Endothelial cell of umbilical vein (primary cell): ENCODE measurements around the gene RELN. TPM values are rescaled to one million over a fixed set of nuclear protein-coding genes. Genes with fewer than 3 reads are reported as not detected.
A peak's percentile ranks its signal among the peaks of the same experiment; 100 is the strongest.

ENCODE experiments used
- BruUV-seq: library from RNA; stranded (reverse); fragments of 400-500 nt; replicated peaks from 2 replicates; lab custom pipeline; 2021; lab: Mats Ljungman, UMichigan
- CTCF ChIA-PET: fragments of 300-600, 350-600 bp; sonication (Branson Sonifier 250); formaldehyde crosslinking; loops from one replicate; lab custom pipeline; 2021; ENCODE audit warnings: antibody characterized with exemption, inconsistent platforms; lab: Charles Lee
- POLR2A ChIA-PET: fragments of 300-600, 350-600 bp; sonication (Branson Sonifier 250); formaldehyde crosslinking; loops from one replicate; lab custom pipeline; 2021; ENCODE audit warnings: antibody characterized with exemption, inconsistent platforms; lab: Charles Lee
- DNase-seq: peaks from one replicate; pipeline ENCODE4 v3.0.0-alpha.2; 2011; ENCODE audit warnings: low read depth, low spot score
- FAIRE-seq: peaks from 2 replicates; lab custom pipeline; 2011; peaks lifted over from hg19 to GRCh38; lab: Jason Lieb, UNC
- H2AFZ ChIP-seq: 2 replicates; pipeline ENCODE4 v1.6.0; 2012; ENCODE audit warnings: low read depth, low read length, control low read depth, inconsistent platforms
- H3K27ac ChIP-seq: 2 replicates; pipeline ENCODE4 v1.5.1; 2011; ENCODE audit warnings: low read depth, mild to moderate bottlenecking, control low read depth, low read length, moderate library complexity; ENCODE audit not compliant: insufficient read depth
- H3K27me3 ChIP-seq, 2 experiments: 2 replicates each; pipeline versions ENCODE4 v1.6.0 to v1.6.1; 2011; ENCODE audit warnings: low read length in 2 of 2, mixed read lengths in 1 of 2; ENCODE audit not compliant: control insufficient read depth in 2 of 2, insufficient read depth in 2 of 2
- H3K36me3 ChIP-seq, 2 experiments: 2 replicates in 1 of 2; 3 replicates in 1 of 2; pipeline ENCODE4 v1.5.1; 2011; ENCODE audit warnings: low read length in 2 of 2, mild to moderate bottlenecking in 1 of 2, moderate library complexity in 1 of 2; ENCODE audit not compliant: control insufficient read depth in 2 of 2, insufficient read depth in 2 of 2; ENCODE audit errors: extremely low read depth in 1 of 2
- H3K4me1 ChIP-seq: 3 replicates; pipeline ENCODE4 v1.5.1; 2011; ENCODE audit warnings: mild to moderate bottlenecking, low read length; ENCODE audit not compliant: control insufficient read depth, insufficient read depth; ENCODE audit errors: extremely low read depth
- H3K4me2 ChIP-seq: 2 replicates; pipeline ENCODE4 v1.6.1; 2011; ENCODE audit warnings: low read length, control low read depth, mixed read lengths; ENCODE audit not compliant: insufficient read depth
- H3K4me3 ChIP-seq, 3 experiments: fragments of 200-600 bp in 1 of 3; sonication (generic), shearing (Covaris generic) in 1 of 3; replicated peaks in 1 of 3; 2 replicates each; pipeline ENCODE4 v1.5.1; 2011 to 2016; ENCODE audit warnings: control low read depth in 3 of 3, low read length in 3 of 3, mild to moderate bottlenecking in 2 of 3, inconsistent platforms in 1 of 3, low read depth in 1 of 3, moderate library complexity in 1 of 3; ENCODE audit not compliant: insufficient read depth in 1 of 3
- H3K79me2 ChIP-seq: 2 replicates; pipeline ENCODE4 v1.6.0; 2012; ENCODE audit warnings: low read length, inconsistent platforms; ENCODE audit not compliant: control insufficient read depth, insufficient read depth
- H3K9ac ChIP-seq: replicated peaks from 2 replicates; pipeline ENCODE3; 2011; ENCODE audit warnings: low read length, control low read depth; ENCODE audit not compliant: insufficient read depth; ENCODE audit errors: extremely low read depth
- H3K9me1 ChIP-seq: replicated peaks from 3 replicates; pipeline ENCODE4 v1.6.0; 2011; ENCODE audit warnings: mild to moderate bottlenecking, low read length; ENCODE audit not compliant: control insufficient read depth, insufficient read depth; ENCODE audit errors: extremely low read depth
- H3K9me3 ChIP-seq: replicated peaks from 2 replicates; pipeline ENCODE4 v1.5.1; 2012; ENCODE audit warnings: low read length, inconsistent platforms; ENCODE audit not compliant: control insufficient read depth, insufficient read depth
- H4K20me1 ChIP-seq: replicated peaks from 2 replicates; pipeline ENCODE3; 2011; ENCODE audit warnings: mild to moderate bottlenecking, low read length; ENCODE audit not compliant: control insufficient read depth, insufficient read depth; ENCODE audit errors: extremely low read depth
- EZH2 ChIP-seq: IDR thresholded peaks from 2 replicates; pipeline ENCODE4 v1.6.1; 2012; ENCODE audit warnings: borderline replicate concordance, low read depth, mild to moderate bottlenecking, moderate library complexity, low read length, inconsistent platforms; ENCODE audit not compliant: severe bottlenecking
- FOS ChIP-seq: IDR thresholded peaks from 2 replicates; pipeline ENCODE4 v1.6.1; 2011; ENCODE audit warnings: mild to moderate bottlenecking, low read length, moderate library complexity, borderline replicate concordance; ENCODE audit not compliant: insufficient read depth
- JUN ChIP-seq: IDR thresholded peaks from 2 replicates; pipeline ENCODE4 v1.6.1; 2011; ENCODE audit warnings: borderline replicate concordance, low read depth; ENCODE audit not compliant: insufficient read length, insufficient read depth
- MYC ChIP-seq: IDR thresholded peaks from one replicate; pipeline ENCODE4 v1.6.1; 2011; ENCODE audit warnings: mild to moderate bottlenecking, low read depth, low read length
- dilution Hi-C: fragments of 300-500 bp; cut with MboI; formaldehyde crosslinking; loops from one replicate; pipeline ENCODE4 v1.15.0; 2019; ENCODE audit warnings: low sequenced_read_pairs; ENCODE audit not compliant: extremely low pct_ligation_motif_present
- intact Hi-C: fragments of 100-400 bp; cut with micrococcal nuclease; formaldehyde crosslinking; loops from one replicate; pipeline ENCODE4 v1.10.0; 2022
- polyA plus RNA-seq, 4 experiments: library from polyadenylated mRNA; depleted of rRNA in 3 of 4; stranded (reverse) in 3 of 4; unstranded in 1 of 4; fragments of >200 nt; gene quantifications; 2 replicates each; pipeline versions ENCODE4 v1.2.1 to v1.2.3, GENCODE V29; 2011 to 2012; ENCODE audit warnings: missing spikeins in 1 of 4
- total RNA-seq: library from RNA; stranded (reverse); gene quantifications from 2 replicates; pipeline ENCODE4 v1.2.3, GENCODE V29; 2021
- TF ChIP-seq, protein P1 (sequence below), 2 donors: IDR thresholded peaks; 1 replicate in 1 of 2; 2 replicates in 1 of 2; pipeline ENCODE4 v1.5.1; 2011; ENCODE audit warnings: low read length in 2 of 2, mild to moderate bottlenecking in 2 of 2, moderate library complexity in 2 of 2, control low read depth in 1 of 2, inconsistent platforms in 1 of 2, low read depth in 1 of 2; ENCODE audit not compliant: insufficient read depth in 1 of 2; ENCODE audit errors: extremely low read depth in 1 of 2

RELN gene
- total and polyA plus RNA-seq, 2 donors (not counting 3 experiments of a cell fraction or from before 2014, with no cell fraction given), result 0.15 to 0.22 TPM

DNA sequence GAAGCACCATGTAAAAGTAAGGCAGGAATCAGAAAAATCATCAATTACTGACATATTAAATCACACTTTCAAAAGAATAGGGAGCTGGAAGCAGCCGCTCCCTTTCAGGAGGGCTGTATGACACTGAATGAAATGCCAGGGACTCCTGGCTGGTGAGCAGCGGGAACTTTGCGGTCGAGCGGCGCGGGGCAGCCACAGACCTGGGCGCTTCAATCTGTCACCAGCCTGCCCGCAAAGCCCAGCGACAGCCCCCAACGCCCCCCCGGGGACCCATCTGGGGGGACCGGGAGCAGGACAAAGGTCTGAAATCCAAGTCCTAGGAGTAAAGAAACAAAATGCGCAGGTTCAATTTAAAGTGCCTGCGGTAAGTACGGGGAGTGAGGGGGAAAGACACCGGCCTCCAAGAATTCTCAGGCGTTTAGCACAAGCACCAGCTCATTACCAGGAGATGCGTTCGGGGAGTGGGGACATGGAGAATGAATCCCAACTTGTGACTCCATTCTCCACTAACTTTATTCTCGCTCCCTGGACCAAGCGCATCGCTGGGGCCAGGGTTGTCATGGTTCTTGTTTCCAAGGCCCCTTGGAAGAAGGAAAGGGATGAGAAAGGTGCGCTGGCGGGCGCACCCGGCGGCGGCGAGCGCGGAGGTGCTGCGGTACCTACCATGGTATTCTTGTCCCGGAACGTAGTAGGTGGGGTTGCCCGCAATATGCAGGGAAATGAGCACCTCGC is 824 bp downstream of the RELN start:
- CTCF ChIA-PET, result interaction anchor here (0.9 to 1.6 kb wide), 5 partner anchors 11 to 415 kb away, joined by 3 read pairs; no protein-coding TSS in a partner anchor
- no peaks in the 10 kb centered on the region for H3K9me3 ChIP-seq
- H3K27ac ChIP-seq, result no peak overlapping the region
- peak overlapping the region in 2 of 3 experiments; percentile 17 to 31 for H3K4me3 ChIP-seq
- H3K9me1 ChIP-seq, result no peaks in the 10 kb centered on the region
- intact Hi-C loops (loop anchor here (10.0 kb wide), 1 partner anchor 414 kb away; no protein-coding TSS in a partner anchor), dilution Hi-C loops (no loop called here)
- H3K27me3 ChIP-seq, result peaks cover 30 to 71% of the 10 kb centered on the region in 2 experiments
- H2AFZ ChIP-seq, result peak overlapping the region; percentile 59
- no peaks in the 10 kb centered on the region for H3K79me2 ChIP-seq
- H4K20me1 ChIP-seq, result no peaks in the 10 kb centered on the region
- peak; percentile 83 for TF ChIP-seq EZH2
- TF ChIP-seq JUN, result no peak
- TF ChIP-seq, protein P1, sequence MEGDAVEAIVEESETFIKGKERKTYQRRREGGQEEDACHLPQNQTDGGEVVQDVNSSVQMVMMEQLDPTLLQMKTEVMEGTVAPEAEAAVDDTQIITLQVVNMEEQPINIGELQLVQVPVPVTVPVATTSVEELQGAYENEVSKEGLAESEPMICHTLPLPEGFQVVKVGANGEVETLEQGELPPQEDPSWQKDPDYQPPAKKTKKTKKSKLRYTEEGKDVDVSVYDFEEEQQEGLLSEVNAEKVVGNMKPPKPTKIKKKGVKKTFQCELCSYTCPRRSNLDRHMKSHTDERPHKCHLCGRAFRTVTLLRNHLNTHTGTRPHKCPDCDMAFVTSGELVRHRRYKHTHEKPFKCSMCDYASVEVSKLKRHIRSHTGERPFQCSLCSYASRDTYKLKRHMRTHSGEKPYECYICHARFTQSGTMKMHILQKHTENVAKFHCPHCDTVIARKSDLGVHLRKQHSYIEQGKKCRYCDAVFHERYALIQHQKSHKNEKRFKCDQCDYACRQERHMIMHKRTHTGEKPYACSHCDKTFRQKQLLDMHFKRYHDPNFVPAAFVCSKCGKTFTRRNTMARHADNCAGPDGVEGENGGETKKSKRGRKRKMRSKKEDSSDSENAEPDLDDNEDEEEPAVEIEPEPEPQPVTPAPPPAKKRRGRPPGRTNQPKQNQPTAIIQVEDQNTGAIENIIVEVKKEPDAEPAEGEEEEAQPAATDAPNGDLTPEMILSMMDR (IDR thresholded peaks at IDR 0.05; ENCODE audit: extremely low read depth in 1 of 2, insufficient read depth in 1 of 2, low read depth in 1 of 2, low read length in 2 of 2), result no peak
- peaks cover 16% of the 10 kb centered on the region for H3K4me1 ChIP-seq
- H3K36me3 ChIP-seq, result no peaks in the 10 kb centered on the region
- DNase-seq, result peak; percentile 9
- H3K4me2 ChIP-seq, result peak overlapping the region; percentile 50
- H3K9ac ChIP-seq, result no peak overlapping the region
- no peak for FAIRE-seq
- BruUV-seq, result no TSS peak
- POLR2A ChIA-PET, result no interaction called here

DNA sequence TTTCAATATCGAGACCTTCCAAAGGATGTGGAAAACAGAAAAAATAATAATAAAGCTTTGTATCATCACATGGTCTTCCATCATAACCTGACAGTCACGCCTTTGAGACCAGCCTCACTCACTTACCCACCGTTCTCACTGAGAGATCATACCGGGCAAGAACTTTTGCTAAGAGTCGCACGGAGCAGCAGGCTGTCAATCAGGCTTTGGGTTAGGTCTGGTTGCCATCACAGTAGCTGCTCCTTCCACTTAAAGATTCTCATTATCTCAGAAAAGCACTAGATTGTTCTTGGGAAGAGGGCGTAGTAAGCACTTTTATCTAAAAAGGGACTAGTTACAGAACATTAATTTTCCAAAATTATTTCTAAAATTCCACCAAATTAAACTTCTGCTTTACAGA is 2.0 kb downstream of the RELN start:
- Histone ChIP-seq H2AFZ (no peak overlapping the region), H3K9ac (no peak overlapping the region), H3K79me2 (no peaks in the 10 kb centered on the region), H3K27ac (no peak overlapping the region), H3K4me2 (no peak overlapping the region), H3K4me3 (no peak overlapping the region), H4K20me1 (no peaks in the 10 kb centered on the region), H3K36me3 (no peaks in the 10 kb centered on the region), H3K27me3 (peaks cover 33 to 69% of the 10 kb centered on the region in 2 experiments), H3K4me1 (peaks cover 14% of the 10 kb centered on the region), H3K9me1 (no peaks in the 10 kb centered on the region), H3K9me3 (no peaks in the 10 kb centered on the region)
- intact Hi-C loops, result loop anchor here (10.0 kb wide), 1 partner anchor 413 kb away; no protein-coding TSS in a partner anchor
- TF ChIP-seq JUN, result no peak
- TF ChIP-seq MYC, result no peak
- TF ChIP-seq FOS, result no peak
- BruUV-seq, result no TSS peak
- POLR2A ChIA-PET, result no interaction called here
- dilution Hi-C loops, result no loop called here
- DNase-seq, result no peak
- no peak for FAIRE-seq
- CTCF ChIA-PET, result interaction anchor here (1.1 to 1.6 kb wide), 5 partner anchors 10 to 891 kb away, joined by 3 read pairs; no protein-coding TSS in a partner anchor
